Kidney tubule cell (primary cell): ENCODE results near the gene NEK10.
"Not testable (repeated sequence)": the region's sequence is repeated elsewhere in the genome, so short reads cannot be mapped to it uniquely, and the experiment has no call there.

ENCODE experiments used
- DNase-seq: peaks from one replicate; pipeline ENCODE4 v3.0.0-alpha.2; 2018; ENCODE audit warnings: low spot score

Gene NEK10

GRCh38 chr3:27368831-27369607 lies at the start of gene NEK10:
NEK10 (minus strand) TSS chr3:27369383; CDS start chr3:27352882, 16,501 bp downstream.
- peak; percentile 88 for DNase-seq

- DNase-seq: no peak
These were observed 46.0 kb upstream of the NEK10 start for GRCh38 chr3:27415202-27415601.

GRCh38 chr3:27392950-27393679 lies 23.9 kb upstream of the NEK10 start:
- DNase-seq: no peak

GRCh38 chr3:27392414-27392813 lies 23.2 kb upstream of the NEK10 start:
- DNase-seq: not testable (repeated sequence)

- DNase-seq: no peak
These were observed 22.6 kb upstream of the NEK10 start for GRCh38 chr3:27391796-27392195.

- DNase-seq: no peak
These were observed 18.4 kb upstream of the NEK10 start for GRCh38 chr3:27387625-27388024.

- no peak for DNase-seq
These were observed 16.3 kb upstream of the NEK10 start for GRCh38 chr3:27385504-27385903.

GRCh38 chr3:27384191-27384590 lies 15.0 kb upstream of the NEK10 start:
- no peak for DNase-seq

- DNase-seq: no peak
These were observed 11.5 kb upstream of the NEK10 start for GRCh38 chr3:27380433-27381357.

GRCh38 chr3:27378331-27378730 lies 9.1 kb upstream of the NEK10 start:
- no peak for DNase-seq

- no peak for DNase-seq
These were observed 7.1 kb upstream of the NEK10 start for GRCh38 chr3:27376109-27376772.

- DNase-seq: no peak
These were observed 3.1 kb downstream of the NEK10 start for GRCh38 chr3:27366062-27366591.

- peak; percentile 75 for DNase-seq
These were observed 8.8 kb downstream of the NEK10 start for GRCh38 chr3:27360113-27361078.

GRCh38 chr3:27358372-27358771 lies 10.8 kb downstream of the NEK10 start:
- no peak for DNase-seq

GRCh38 chr3:27357665-27358258 lies 11.4 kb downstream of the NEK10 start:
- peak; percentile 51 for DNase-seq

- no peak for DNase-seq
These were observed 12.2 kb downstream of the NEK10 start for GRCh38 chr3:27356976-27357375.

- DNase-seq: no peak
These were observed 14.5 kb downstream of the NEK10 start for GRCh38 chr3:27354588-27355203.

- DNase-seq: no peak
These were observed 15.0 kb downstream of the NEK10 start for GRCh38 chr3:27354161-27354560.

- no peak for DNase-seq
These were observed 16.0 kb downstream of the NEK10 start for GRCh38 chr3:27353221-27353620.
